NCI-H2171 treated with DMSO at 0.1 percent for 48 hours (cell line): Measurements from ENCODE around the gene CCDC89.

Experiments
- DNase-seq: peaks from one replicate; lab custom pipeline; 2025; lab: John Stamatoyannopoulos, UW

CCDC89 gene

DNA sequence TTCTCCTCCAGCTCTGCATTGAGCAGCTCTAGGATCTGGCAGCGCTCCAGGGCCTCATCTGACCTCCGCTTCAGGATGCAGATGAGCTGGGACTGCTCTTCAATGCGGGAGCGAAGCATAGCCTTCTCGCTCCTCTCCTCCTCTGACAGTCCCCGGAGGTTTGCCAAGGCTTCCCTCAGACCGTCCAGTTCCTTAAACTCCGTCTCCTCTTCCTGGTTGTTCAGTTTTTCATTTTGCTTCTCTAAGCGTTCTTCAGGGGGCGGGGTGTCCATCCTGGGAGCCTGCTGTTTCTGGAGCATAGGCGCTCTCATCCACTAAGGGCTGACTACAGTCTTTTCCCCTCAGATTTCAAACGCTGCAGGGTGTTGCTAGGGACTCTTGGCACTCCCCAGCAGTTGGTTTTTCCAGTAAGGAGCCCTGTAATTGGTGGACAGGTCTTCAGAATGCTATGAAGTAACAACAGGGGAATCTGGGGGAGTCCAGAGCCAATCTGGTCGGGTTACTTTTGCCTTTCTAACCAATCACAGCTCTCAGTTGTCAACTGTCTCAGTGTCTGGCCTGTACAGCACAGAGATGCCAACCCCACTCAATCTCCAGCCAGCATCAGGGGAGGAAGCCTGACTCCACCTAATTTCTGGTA lies at the start of gene CCDC89:
CCDC89 (minus strand) TSS at position 376 of the 640 bp plus-strand sequence; CDS start at position 311, 65 bp downstream.
- peak; percentile 36 for DNase-seq

DNA sequence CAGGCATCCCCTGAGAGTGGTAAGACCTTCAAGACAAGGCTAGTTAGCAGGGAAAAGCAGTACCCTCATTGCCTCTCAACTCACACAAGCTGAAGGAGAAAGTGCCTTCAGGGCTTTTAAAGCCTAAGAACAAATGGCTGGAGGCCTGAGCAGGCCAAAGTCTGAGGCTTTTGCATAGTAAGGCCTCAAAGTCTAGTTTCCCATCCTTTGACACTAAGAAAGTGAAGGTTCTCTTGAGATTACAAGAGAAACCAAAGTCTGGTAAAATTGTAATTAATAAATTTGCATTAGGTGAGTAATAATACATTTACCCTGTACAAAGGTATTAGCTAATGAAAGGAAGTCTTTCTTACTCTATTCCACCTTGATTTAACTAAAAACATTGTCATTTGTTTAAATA lies 47.0 kb upstream of the CCDC89 start:
- no peak for DNase-seq

DNA sequence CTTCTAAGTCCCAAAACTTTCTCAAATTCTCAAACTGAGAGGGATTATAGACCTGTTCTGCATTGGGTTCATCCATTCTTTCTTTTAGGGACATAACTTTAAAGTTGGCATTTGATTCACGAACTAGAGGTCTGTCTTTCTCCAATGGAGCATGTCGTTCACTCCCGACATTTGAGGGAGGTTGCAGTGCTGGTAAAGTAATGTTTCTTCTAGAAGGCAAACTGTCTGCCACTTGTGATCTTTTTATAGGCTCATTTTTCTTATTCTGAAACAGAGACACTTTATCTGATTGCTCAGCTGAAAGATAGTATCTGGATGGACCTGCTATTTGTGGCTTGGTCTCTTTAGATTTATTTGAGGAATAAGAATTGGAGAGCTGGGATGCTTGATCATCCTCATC lies 40.4 kb upstream of the CCDC89 start:
- no peak for DNase-seq

DNA sequence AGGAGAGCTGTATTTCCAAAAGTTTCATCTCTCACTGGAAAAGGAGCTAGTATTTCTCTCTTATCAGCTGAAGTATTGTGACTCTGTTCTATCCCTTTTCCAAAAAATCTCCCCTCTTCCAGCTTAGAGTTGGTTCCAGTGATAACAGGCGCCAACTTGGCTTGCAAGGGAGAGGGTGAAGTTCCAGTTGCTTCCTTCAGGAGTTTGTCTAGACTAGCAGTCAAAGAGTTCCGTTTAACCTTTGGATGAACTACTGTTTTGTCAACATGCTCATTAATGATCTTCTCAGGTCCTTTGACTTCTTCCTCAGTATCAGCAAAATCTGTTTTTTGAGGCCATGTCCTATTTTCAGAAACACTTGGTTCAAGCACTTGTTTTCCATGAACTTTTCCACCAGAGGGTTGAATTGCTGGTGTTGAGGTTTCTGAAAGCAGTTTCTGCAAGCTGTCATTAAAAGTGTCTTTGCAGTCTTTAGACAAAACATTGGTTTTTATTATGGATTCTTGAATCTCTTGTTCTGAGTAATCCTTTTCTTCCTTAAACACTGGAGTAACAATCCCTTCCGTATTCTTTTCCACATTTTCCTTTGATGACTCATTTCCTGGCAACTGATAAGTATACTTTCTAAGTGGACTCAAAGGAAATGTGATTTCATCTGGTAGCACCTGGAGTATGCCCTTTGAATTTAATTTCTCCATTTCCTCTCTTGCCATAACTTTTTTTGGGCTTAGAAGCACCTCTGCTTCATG lies 39.7 kb upstream of the CCDC89 start:
- no peak for DNase-seq

DNA sequence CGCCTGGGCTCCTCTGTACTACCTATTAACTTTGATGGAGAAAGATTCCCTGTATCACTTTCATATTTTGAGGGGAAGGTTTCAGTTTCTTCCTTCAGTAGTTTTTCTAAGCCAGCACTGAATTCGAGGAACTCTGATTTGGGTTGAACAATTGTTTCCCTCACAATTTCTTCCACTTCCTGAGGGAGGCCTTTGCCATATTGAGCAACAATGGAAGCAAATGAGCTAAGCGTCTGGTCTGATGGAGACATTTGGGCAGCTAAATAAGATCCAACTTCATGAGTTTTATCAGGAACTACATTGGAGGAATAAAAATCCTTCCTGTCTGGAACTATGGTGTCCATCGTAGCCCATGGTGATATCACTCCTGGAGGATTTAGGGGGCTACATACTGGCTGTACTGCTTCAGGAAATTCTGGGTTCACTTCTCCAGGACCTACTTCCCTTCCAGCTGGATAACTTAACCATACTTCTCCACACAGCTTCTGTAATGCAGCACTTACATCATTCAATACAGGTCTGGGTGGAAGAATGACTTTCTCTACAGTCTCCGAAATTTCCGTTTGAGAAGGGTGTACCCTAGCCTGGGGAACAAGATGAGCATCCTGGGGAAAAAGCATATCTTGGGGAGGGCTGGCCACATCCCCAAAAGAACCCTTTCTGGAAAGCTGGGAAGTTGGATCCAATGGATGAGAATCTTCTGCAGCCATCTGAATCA lies 38.9 kb upstream of the CCDC89 start:
- no peak for DNase-seq

DNA sequence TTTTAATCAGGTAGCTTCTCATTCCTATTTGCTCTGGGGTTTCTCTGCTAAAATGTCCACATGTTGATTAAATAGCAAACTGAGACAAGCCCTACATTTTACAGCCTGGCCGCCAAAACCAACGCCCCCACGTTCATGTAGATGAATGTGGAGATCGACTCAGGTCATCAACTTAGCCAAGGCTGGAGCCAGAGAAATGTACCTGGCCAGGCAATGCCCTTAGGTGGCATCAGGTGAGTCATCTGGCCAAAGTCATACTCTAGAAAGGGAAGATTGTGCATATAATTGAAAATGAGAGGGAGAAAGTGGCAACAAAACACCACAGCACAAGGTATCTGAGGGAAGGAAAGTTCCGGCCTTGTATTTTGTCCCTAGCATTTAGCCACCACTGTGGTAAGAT lies 37.1 kb upstream of the CCDC89 start:
- DNase-seq, result no peak

DNA sequence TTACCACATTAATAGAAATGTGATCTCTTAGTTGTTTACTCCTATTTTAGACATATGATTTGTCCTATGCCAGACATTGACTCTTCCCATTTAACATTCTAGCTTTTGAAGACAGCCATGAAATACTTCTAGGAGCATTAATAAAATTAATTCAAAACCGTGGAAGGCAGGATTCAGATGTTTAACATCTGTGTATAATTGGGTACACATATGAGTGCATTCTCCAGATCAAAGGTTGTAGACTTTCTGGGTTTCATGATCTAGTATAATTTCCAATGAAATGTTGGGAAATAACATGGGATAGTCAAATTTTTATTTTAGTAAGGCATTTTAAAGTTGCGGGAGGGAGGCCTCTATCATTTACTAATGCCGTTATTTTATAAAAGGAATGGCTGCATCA lies 35.2 kb upstream of the CCDC89 start:
- no peak for DNase-seq

DNA sequence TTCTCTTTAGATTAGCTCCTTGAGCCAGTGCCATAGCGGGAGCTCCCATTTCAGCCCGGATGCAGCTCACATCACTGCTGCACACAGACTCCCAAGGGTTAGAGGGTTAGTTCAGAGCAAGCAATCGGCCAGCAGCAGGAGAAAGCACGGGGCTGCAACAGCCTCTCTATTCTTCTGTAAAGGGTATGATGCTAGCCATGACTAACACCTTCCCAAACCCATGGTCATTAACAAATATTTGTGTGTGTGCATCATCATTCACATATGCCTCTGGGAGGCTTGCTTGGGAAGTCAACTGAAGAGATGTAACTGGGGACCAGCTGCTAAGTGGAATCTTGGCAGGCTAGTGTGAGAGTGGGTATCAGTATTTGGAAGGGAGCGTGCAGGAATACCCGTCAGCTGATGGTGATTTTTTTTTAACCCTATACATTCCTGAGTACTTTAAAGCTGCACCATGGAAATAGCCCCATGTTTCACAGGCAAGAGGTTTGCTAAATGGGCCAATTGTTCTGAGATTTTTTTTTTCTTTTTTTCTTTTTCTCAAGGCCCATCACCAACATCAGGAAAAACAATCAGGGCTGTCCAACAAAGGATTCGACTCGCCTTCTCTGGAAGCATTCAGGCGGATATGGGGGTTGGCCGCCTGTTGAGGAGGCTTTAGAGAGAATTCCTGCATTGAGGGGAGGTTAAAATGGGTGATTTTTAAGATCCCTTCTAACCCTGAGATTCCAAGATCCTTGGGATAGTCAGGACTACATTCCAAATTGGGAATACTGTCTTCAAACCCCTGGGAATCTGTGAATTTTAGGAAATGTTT lies 33.2 kb upstream of the CCDC89 start:
- DNase-seq, result peak; percentile 68

DNA sequence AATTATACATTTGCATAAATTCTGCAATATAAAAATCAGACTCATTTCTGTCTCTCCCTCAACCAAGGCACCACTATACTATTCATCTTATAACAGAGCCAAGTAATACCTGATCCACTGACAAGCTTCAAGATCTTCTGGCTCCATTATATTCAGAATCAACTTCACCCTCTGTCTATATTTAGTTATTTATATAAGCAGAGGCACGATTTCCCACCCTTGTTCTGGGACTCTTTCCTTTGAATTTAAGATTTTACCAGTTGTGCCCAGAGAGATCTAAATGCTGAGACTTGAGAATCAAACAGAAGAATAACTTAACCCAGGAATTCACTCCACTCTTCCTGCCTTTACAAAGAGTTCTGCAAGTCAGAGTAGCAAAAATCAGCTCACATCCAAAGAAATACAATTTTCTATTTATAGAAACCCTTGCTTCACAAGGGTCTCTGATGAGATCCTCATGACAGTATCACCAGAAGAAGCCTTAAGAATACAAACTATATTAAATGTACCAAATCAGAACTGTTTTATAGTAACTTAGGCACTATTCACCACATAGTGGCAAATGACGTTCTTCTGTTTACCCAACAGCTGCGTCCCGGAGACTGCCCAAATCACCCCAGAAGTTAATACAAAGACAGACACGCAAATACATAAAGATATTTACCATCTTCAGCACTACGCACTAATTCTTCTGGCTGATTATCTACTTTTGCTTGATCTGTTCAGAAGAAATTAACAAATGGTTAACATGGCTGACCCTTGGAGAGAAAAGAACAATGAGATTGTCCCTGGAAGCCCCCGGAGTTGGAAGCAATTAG lies 32.3 kb upstream of the CCDC89 start:
- DNase-seq, result no peak

DNA sequence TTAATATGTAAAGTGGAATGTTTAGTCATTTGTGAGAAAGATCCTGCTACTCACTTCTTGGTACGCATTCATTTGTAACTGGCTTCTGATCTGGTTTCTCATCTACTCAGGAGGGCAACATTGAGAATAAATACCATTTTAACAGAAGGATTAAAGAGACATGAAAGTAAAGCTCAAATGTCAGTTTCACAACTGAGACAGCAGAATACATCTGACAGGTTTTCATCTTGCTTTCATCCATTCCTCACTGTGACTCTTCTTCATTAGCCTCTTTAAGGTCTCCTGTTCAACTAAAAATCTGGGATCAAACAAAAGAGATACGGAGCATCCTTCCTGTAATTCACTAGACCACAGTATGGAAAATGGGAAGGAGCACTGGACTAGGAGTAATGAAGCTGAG lies 31.4 kb upstream of the CCDC89 start:
- no peak for DNase-seq

DNA sequence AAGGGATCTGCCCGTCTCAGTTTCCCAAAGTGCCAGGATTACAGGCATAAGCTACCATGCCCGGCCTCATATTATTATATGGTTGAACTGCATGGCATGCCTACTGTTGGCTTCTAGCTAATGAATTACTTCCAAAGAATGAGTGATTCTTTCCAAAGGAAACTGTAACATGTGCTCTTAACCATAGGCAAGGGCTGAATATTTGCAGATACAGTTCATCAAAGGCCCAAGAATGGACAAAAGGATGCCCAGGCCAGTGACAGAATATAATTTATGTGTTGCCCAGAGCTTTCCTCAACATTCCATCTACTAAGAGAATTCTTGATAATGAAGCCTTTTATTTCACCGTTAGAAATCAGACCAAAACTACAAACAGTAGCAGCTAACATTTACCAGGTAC lies 27.0 kb upstream of the CCDC89 start:
- DNase-seq, result no peak

DNA sequence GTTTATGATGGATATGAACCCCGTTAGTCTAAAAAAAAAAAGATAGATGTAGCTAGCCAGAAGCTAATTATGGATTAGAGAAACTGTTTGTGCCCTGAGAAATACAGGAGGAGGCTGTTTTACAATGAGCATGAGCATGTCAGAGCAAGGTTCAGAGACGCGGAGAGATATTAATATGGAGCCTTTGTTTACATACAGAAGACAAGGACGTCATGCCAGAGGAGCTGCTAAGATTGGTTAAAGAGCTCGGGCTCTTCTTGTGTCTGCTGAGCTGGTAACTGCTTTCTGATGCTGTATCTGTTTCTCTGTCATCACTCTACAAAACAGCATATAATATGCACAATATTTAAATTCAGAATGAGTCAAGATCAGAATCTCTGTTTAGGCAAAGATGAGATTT lies 24.9 kb upstream of the CCDC89 start:
- peak; percentile 28 for DNase-seq

DNA sequence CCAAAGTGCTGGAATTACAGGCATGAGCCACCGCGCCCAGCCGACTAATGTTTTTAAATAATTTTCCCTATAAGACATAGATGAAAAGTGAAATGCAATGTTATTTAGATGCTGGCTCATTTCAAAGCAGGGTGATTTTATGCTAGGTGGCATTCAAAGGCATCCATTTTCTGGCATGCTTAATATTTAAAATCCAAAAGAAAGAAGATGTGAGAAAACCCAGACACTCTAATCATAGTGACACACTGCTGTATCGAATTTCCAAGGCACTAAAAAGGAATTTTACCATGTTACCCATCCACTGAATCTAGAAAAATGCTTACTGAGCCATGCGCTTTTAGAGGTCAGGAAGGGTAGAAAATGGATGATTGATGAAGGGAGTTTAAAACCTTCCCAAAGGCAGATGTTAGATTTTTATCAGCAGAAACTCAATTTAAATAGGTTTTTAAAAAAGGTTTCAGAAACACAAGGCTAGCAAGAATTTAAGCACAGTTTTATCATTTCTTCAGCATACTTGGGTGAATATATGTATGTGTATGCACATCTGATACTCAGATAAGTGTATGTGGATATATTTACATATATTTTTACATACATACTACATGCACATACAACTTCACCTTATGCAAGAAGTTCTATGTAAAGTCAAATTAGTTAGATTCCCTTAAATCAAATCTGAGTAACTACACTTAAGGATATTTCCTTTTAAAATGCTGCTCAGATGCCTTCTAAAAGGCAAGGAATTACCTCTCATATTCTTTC lies 24.1 kb upstream of the CCDC89 start:
- peak; percentile 25 for DNase-seq

DNA sequence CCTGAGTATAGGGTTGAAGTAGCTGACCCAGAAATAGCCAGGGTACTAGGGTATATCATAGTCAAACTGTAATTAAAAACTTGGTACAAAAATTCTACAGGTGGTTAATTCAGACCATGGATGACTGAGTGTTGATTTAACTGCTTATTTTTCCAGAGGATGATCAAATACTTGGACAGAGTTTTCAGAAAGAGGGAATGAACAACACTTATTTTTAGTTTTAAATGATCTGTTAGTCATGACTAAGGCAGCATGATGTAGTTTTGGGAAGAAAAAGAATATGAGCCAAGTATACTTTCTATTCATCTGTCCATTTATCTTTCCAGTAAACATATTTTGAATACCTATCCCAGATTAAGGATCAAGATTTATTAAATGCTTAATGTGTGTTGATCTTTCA lies 19.8 kb upstream of the CCDC89 start:
- DNase-seq, result no peak

DNA sequence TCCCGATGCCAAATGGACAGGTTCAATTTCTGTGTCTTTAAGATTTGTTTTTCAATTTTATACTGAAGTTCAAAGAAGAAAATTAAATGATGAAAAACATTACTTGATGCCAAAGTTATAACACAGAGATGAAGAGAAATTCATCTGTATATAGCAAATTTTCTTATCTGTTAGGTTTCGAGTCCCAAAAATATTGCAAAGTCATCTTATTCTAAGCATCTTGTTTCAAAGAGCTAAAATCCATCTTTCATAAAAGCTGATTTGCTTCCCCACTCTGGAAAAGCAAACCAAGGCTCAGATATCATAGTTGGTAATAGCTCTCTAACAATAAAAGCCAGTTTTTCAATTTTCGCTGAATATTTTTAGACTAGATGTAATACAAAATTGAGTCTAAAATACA lies 19.0 kb upstream of the CCDC89 start:
- no peak for DNase-seq

DNA sequence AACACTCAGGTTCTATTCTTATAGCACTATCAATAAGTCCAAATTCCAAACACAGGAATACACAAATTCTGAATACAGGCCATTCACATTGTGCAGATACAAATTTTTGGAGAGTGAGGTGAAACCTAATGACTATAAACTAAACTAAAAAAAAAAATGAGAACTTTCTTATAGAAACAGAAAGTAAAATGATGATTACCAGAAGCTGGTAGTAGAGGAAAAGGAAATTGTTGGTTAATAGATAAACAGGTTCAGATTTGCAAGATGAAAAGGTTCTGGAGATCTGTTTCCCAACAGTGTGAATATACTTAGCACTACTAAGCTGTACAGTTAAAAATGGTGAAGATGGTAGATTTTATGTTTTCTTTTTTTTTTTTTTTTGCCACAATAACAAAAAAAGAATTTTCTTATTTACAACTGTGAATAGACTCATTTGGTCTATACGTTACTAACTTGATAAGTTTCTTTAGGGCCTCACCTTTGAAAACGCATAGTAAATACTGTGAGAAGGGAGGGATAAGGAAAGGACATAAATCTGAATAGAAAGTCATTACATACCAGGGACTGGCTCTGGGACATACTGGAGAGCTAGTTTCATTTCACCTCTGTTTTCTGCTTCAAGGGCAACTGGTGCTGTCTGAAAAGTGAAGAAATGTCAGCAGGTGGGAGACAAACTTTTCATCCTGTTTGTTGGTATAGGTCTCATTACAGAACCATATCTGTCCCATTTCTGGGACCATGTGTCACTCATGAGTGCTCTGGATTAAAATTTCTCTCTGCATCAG lies 14.2 kb upstream of the CCDC89 start:
- DNase-seq, result no peak

DNA sequence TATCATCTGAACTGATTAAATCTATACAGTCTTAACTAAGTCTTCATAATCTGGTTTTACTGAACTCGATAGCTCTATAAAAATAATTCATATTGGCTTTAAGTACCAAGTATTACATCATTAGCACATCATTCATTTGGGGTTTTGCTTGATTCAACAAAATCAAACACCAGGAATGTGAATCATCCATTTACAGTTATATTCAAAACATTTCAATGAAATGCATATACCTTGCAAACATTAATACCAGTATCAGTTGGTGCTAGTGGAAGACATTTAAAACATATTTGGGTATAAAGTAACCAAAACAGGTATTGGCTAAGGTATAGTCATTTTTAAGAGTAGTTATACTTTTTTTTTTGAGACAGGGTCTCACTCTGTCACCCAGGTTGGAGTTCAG lies 12.2 kb upstream of the CCDC89 start:
- no peak for DNase-seq

DNA sequence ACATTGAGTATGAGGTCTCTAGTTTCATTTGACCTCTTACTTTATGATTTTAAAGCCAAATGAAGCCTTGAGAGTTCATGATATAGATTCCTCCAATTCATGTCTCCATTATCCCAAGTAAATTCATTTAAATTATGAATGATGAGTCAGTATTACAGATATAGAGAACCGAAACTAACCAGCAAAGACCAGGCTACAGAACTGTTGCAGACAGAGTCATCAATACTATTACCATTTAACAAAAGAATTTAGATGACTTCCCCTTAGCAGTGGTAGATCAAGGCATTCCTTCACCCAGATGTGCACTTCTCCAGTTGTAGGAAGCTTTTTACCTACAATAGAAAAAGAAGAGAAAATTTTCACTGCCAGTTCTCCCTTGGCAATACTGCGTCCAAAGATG lies 11.8 kb upstream of the CCDC89 start:
- no peak for DNase-seq

DNA sequence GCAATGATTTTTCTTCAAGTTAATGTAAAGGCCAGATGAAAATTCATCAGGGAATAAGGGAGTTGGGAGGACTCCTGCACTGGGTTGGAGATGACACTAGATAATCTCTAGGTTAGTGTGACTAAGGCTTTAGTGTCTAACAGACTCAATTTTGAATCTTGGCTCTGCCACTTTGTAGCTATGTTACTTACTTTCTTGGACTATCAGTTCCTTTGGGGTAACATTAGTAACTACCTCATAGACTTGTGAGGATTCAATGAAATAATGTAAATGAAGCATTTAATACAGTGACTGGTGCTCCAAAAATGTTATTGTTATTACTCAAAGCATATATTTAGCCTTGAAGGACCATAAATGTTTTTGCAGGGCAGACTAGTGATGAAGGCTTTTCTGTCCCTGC lies 9.6 kb upstream of the CCDC89 start:
- DNase-seq, result no peak
